BJ (cell line): ENCODE results near the gene CIB4. TPM values are rescaled to one million over a fixed set of nuclear protein-coding genes. Genes with fewer than 3 reads are reported as not detected.

ENCODE experiments used
- CTCF ChIA-PET: fragments of 350-600 bp; formaldehyde crosslinking; extraction: SDS; loops from one replicate; lab custom pipeline; 2021; ENCODE audit warnings: antibody characterized with exemption, inconsistent platforms; lab: Yijun Ruan, JAX
- POLR2A ChIA-PET: fragments of 300-600 bp; sonication (Branson Sonifier 250); formaldehyde crosslinking; extraction: SDS; loops from one replicate; lab custom pipeline; 2021; ENCODE audit warnings: antibody characterized with exemption; lab: Charles Lee
- DNase-seq: peaks from one replicate; pipeline ENCODE4 v3.0.0-alpha.2; 2011; ENCODE audit warnings: low read depth
- H3K27me3 ChIP-seq: 2 replicates; pipeline ENCODE4 v1.6.0; 2011; ENCODE audit warnings: low read length; ENCODE audit not compliant: control insufficient read depth, insufficient read depth
- H3K36me3 ChIP-seq: 2 replicates; pipeline ENCODE4 v1.5.1; 2011; ENCODE audit warnings: low read length; ENCODE audit not compliant: control insufficient read depth, insufficient read depth
- H3K4me3 ChIP-seq: 2 replicates; pipeline ENCODE4 v1.5.1; 2011; ENCODE audit warnings: low read depth, mild to moderate bottlenecking, control low read depth, low read length
- CTCF ChIP-seq: IDR thresholded peaks from 2 replicates; pipeline ENCODE4 v1.5.1; 2011; ENCODE audit warnings: low read depth, mild to moderate bottlenecking, control low read depth, inconsistent platforms, low read length, moderate library complexity; ENCODE audit not compliant: insufficient read depth
- polyA plus RNA-seq: library from polyadenylated mRNA; depleted of rRNA; stranded (reverse); fragments of >200 nt; gene quantifications from 2 replicates; pipeline ENCODE4 v1.2.3, GENCODE V29; 2011

CIB4 gene
- polyA plus RNA-seq, 1 experiment, result not detected

- CTCF ChIA-PET, result interaction anchor here (0.5 to 2.1 kb wide), 3 partner anchors 10 to 263 kb away, joined by 3 to 11 read pairs (median 3); no protein-coding TSS in a partner anchor
- no peak for DNase-seq
- POLR2A ChIA-PET, result no interaction called here
These were observed 9.0 kb upstream of the CIB4 start for GRCh38 chr2:26649992-26650712.

GRCh38 chr2:26649322-26649721 lies 8.2 kb upstream of the CIB4 start:
- Histone ChIP-seq H3K27me3 (peaks cover 27% of the 10 kb centered on the region), H3K4me3 (no peak overlapping the region), H3K36me3 (no peaks in the 10 kb centered on the region)
- CTCF ChIA-PET, result interaction anchor here (0.5 kb wide), 1 partner anchor 262 kb away, joined by 3 read pairs; no protein-coding TSS in a partner anchor
- TF ChIP-seq CTCF, result no peak
- no peak for DNase-seq
- POLR2A ChIA-PET, result no interaction called here

More at GRCh38 chr2:26649992-26650712, 9.0 kb upstream of the CIB4 start:
- Histone ChIP-seq H3K36me3 (no peaks in the 10 kb centered on the region), H3K4me3 (no peak overlapping the region), H3K27me3 (peaks cover 25% of the 10 kb centered on the region)
- no peak for TF ChIP-seq CTCF

- ChIA-PET CTCF (no interaction called here), POLR2A (no interaction called here)
- Histone ChIP-seq H3K27me3 (peaks cover 31% of the 10 kb centered on the region), H3K4me3 (no peak overlapping the region), H3K36me3 (no peaks in the 10 kb centered on the region)
- no peak for TF ChIP-seq CTCF
- no peak for DNase-seq
These were observed 7.3 kb upstream of the CIB4 start for GRCh38 chr2:26648516-26648915.

- no peaks in the 10 kb centered on the region for H3K36me3 ChIP-seq
- no peak for DNase-seq
- H3K27me3 ChIP-seq, result peaks cover 31% of the 10 kb centered on the region
- TF ChIP-seq CTCF, result no peak
- ChIA-PET POLR2A (no interaction called here), CTCF (no interaction called here)
- no peak overlapping the region for H3K4me3 ChIP-seq
These were observed 6.8 kb upstream of the CIB4 start for GRCh38 chr2:26647981-26648380.

GRCh38 chr2:26646986-26647672 lies 6.0 kb upstream of the CIB4 start:
- no peak for DNase-seq
- H3K4me3 ChIP-seq, result no peak overlapping the region
- ChIA-PET POLR2A (no interaction called here), CTCF (interaction anchor here (2.1 kb wide), 1 partner anchor 42 kb away, joined by 7 read pairs; no protein-coding TSS in a partner anchor)
- H3K36me3 ChIP-seq, result no peaks in the 10 kb centered on the region
- TF ChIP-seq CTCF, result no peak
- peaks cover 34% of the 10 kb centered on the region for H3K27me3 ChIP-seq
